Activated CD8-positive, alpha-beta memory T cell treated with anti-CD3 and anti-CD28 coated beads, Interleukin-2, amount 50 U/mL, for 1 hour (primary cell): ENCODE measurements around the gene HSF2.

Source experiments
- DNase-seq: peaks from one replicate; pipeline ENCODE4 v3.0.0-alpha.2; 2020; ENCODE audit errors: extremely low read depth

HSF2 gene, protein sequence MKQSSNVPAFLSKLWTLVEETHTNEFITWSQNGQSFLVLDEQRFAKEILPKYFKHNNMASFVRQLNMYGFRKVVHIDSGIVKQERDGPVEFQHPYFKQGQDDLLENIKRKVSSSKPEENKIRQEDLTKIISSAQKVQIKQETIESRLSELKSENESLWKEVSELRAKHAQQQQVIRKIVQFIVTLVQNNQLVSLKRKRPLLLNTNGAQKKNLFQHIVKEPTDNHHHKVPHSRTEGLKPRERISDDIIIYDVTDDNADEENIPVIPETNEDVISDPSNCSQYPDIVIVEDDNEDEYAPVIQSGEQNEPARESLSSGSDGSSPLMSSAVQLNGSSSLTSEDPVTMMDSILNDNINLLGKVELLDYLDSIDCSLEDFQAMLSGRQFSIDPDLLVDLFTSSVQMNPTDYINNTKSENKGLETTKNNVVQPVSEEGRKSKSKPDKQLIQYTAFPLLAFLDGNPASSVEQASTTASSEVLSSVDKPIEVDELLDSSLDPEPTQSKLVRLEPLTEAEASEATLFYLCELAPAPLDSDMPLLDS

GRCh38 chr6:122399348-122400120 is at the start of gene HSF2:
Gene HSF2 (plus strand): TSS chr6:122399652. CDS start chr6:122399738, 86 bp downstream.
- DNase-seq = peak; percentile 81

GRCh38 chr6:122352981-122353664 is 46.3 kb upstream of the HSF2 start:
- DNase-seq = no peak

GRCh38 chr6:122360809-122361208 is 38.6 kb upstream of the HSF2 start:
- no peak for DNase-seq

- no peak for DNase-seq
These were observed 38.0 kb upstream of the HSF2 start for GRCh38 chr6:122361314-122361979.

DNA sequence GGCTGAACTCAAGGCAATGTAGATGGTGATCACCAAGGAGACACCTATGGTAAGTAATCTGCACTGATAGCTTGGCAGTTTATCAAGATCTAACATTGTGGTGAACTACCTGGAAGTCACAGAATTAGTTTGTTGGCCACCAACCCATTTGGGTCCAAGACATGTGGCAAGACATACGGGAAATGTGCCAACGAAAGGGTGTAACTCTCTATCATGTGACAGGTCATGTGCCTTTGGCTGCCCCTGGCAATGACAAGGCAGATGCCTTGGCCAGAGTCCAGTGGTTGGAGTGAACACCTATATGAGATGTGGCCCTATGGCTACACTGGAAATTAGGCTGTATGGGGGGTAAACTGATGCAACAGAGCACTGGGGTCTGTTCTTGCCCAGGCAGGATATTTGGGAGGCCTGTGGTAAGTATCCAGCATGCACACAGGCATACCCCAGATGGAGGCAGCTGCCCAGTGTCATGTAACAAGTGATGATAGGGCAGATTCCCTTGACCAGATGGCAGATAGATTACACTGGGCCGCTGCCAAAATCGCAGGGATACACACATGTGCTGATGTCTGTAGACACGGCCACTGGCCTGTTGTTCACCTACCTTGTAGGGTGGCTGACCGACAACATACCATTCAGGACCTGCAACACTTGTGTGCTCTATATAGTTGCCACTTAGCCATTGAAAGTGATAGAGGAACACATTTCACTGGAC is 35.5 kb upstream of the HSF2 start:
- no peak for DNase-seq

DNA sequence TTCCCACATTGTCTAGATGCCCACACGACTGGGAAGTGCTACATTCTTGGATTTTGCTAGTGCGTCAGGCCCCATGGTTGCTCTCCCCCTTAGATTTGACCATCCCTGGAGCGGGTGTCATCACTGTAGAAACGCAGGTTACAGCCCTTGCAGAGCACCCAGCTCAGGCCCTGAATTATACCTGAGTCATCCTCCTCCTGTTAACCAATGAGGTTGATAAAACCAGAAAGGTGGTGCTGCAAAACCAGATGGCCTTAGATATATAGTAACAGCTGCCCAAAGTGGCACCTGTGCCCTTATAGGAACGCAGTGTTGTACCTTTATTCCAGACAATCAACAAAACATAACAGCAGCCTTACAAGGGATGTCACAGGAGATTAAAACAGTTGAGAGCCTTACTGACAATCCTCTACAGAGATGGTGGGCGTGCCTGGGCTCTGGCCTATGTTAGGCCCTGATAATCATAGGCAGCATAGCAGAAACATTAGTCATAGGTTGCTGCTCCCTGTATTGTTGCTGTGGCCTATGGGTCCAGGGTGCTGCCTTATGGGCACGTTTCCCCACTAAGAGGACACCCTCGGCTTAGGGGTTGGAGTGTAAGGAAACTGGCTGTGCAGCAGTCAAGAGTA is 33.6 kb upstream of the HSF2 start:
- no peak for DNase-seq

- DNase-seq = no peak
These were observed 32.3 kb upstream of the HSF2 start for GRCh38 chr6:122367171-122367570.

GRCh38 chr6:122369536-122369935 is 29.9 kb upstream of the HSF2 start:
- DNase-seq = no peak

- no peak for DNase-seq
These were observed 26.8 kb upstream of the HSF2 start for GRCh38 chr6:122372647-122373046.

- no peak for DNase-seq
These were observed 25.1 kb upstream of the HSF2 start for GRCh38 chr6:122374307-122374706.

DNA sequence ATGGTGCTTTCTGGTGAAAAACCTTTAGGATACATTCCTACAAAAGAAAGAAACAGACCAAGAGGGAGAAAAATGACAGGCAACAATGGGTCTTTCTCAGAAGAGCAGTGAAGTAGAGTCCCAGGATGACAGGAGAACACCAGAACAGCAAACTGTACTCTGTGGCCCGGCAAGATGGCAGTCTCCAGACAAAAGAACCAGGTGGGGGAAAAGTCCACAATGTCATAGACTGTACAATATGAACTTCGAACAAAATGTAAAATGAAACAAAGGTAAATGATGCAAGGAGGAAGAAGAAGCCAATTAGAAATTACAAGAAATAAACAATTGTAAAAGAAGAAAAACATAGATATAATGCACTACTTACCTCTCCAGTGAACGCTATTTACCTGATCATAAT is 23.2 kb upstream of the HSF2 start:
- no peak for DNase-seq

DNA sequence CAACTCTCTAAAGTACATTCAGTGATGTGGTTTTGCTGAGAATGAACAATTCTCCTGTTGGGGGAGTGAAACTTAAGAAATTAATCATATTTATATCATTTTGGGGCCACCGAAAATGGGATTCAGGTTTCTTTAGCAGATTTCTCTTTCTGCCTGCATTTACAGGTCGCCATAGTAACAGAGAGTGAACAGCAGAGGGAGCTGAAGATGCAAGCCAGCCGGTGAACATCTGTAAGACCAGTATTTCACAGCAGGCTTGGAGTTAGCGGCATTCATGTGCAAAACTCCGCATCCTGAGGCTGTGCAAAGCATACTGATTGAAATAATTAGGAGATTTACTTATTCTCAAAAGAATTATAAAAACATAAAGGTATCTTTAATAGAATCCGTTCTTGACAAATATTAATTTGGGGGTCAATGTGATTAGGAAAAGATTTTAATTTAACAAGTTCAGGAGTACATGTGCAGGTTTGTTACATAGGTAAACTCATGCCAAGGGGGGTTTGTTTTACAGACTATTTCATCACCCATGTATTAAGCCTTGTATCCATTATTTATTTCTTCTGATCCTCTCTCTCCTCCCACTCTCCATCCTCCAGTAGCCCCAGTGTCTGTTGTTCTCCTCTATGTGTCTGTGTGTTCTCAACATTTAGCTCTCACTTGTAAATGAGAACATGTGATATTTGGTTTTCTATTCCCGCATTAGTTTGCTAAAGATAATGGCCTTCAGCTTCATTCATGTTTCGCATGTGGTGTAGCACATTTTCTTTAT is 17.8 kb upstream of the HSF2 start:
- DNase-seq = peak; percentile 24

- no peak for DNase-seq
These were observed 13.4 kb upstream of the HSF2 start for GRCh38 chr6:122385857-122386612.

DNA sequence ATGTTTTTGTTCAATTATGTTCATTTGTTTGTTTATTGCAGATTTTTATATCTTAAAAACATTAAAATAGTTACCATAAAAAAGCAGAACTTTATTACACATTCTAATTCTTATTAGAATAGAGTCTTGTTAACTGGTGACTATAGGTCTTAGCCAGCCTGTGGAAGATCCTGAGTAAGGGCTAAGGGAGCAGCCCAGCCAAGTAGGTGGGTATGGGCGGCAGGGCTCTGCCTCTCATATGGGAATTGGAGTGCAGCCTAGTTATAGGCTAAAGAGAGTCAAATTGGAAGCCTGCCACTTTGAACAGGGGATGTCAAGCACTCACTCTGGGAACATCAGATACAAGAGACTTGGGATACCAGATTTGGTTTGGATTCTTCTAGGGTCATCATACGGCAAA is 10.5 kb upstream of the HSF2 start:
- no peak for DNase-seq

- DNase-seq = no peak
These were observed 9.6 kb upstream of the HSF2 start for GRCh38 chr6:122389704-122390372.

- no peak for DNase-seq
These were observed 6.7 kb upstream of the HSF2 start for GRCh38 chr6:122392564-122393350.

- DNase-seq = no peak
These were observed 6.0 kb upstream of the HSF2 start for GRCh38 chr6:122393351-122393896.
